Neural cell (in vitro differentiated cells): ENCODE data around the gene SLFN11. TPM values are rescaled to one million over a fixed set of nuclear protein-coding genes. Genes with fewer than 3 reads are reported as not detected.

Source experiments
- H2AFZ ChIP-seq: fragments of 200-600, 300-800 bp; sonication (generic), shearing (Covaris generic); 2 replicates; pipeline ENCODE4 v1.6.0; 2014; ENCODE audit warnings: low read depth, mild to moderate bottlenecking, antibody characterized with exemption, low read length, moderate library complexity
- H3F3A ChIP-seq: fragments of 200-600 bp; shearing (Covaris generic); 2 replicates; pipeline ENCODE4 v1.6.1; 2016; ENCODE audit warnings: mild to moderate bottlenecking, moderate library complexity, mixed read lengths, antibody characterized with exemption, low read length; ENCODE audit not compliant: insufficient read depth, poor library complexity, severe bottlenecking
- H3K27ac ChIP-seq: fragments of 200-600, 300-800 bp; sonication (generic), shearing (Covaris generic); 2 replicates; pipeline ENCODE4 v1.5.1; 2014; ENCODE audit warnings: mild to moderate bottlenecking, low read length, moderate library complexity
- H3K27me3 ChIP-seq: fragments of 300-800, 200-600 bp; sonication (generic), shearing (Covaris generic); 2 replicates; pipeline ENCODE4 v1.6.0; 2014; ENCODE audit warnings: mild to moderate bottlenecking, low read depth, low read length, moderate library complexity; ENCODE audit not compliant: insufficient read depth
- H3K36me3 ChIP-seq: fragments of 300-800, 200-600 bp; sonication (generic), shearing (Covaris generic); 2 replicates; pipeline ENCODE4 v1.5.1; 2014; ENCODE audit warnings: mild to moderate bottlenecking, antibody characterized with exemption, low read length, moderate library complexity; ENCODE audit not compliant: insufficient read depth
- H3K4me2 ChIP-seq: fragments of 300-800, 200-600 bp; sonication (generic), shearing (Covaris generic); 2 replicates; pipeline ENCODE4 v1.6.0; 2014; ENCODE audit warnings: mild to moderate bottlenecking, low read length
- H3K4me3 ChIP-seq: fragments of 300-800, 200-600 bp; sonication (generic), shearing (Covaris generic); 2 replicates; pipeline ENCODE4 v1.5.1; 2014; ENCODE audit warnings: mild to moderate bottlenecking, low read length, moderate library complexity
- H3K79me2 ChIP-seq: fragments of 200-600 bp; shearing (Covaris generic); replicated peaks from 2 replicates; pipeline ENCODE4 v1.6.0; 2014; ENCODE audit warnings: mild to moderate bottlenecking, low read length, moderate library complexity; ENCODE audit not compliant: insufficient read depth
- H3K9ac ChIP-seq: fragments of 300-800, 200-600 bp; sonication (generic), shearing (Covaris generic); 2 replicates; pipeline ENCODE4 v1.6.1; 2016; ENCODE audit warnings: mild to moderate bottlenecking, low read length, mixed read lengths
- H3K9me2 ChIP-seq: fragments of 200-600 bp; shearing (Covaris generic); 2 replicates; pipeline ENCODE4 v1.6.1; 2016; ENCODE audit warnings: mild to moderate bottlenecking, low read length, mixed read lengths; ENCODE audit not compliant: insufficient read depth
- H3K9me3 ChIP-seq: fragments of 200-600, 300-800 bp; sonication (generic), shearing (Covaris generic); 2 replicates; pipeline ENCODE4 v1.6.1; 2016; ENCODE audit warnings: mild to moderate bottlenecking, mixed run types, low read length, moderate library complexity, mixed read lengths
- H4K20me1 ChIP-seq: fragments of 200-600 bp; shearing (Covaris generic); 2 replicates; pipeline ENCODE4 v1.6.1; 2016; ENCODE audit warnings: mild to moderate bottlenecking, mixed run types; ENCODE audit not compliant: insufficient read depth
- EP300 ChIP-seq: fragments of 450-650 bp; conservative IDR thresholded peaks from 2 replicates; pipeline ENCODE4 v1.6.1; 2014; ENCODE audit warnings: antibody characterized with exemption, mild to moderate bottlenecking, moderate library complexity; ENCODE audit not compliant: poor library complexity, severe bottlenecking
- EZH2 ChIP-seq: fragments of 200-600, 300-800 bp; shearing (Covaris generic), sonication (generic); IDR thresholded peaks from 2 replicates; pipeline ENCODE4 v1.6.1; 2014; ENCODE audit warnings: antibody characterized with exemption, low read length, borderline replicate concordance, mild to moderate bottlenecking; ENCODE audit not compliant: insufficient read depth, poor library complexity, severe bottlenecking
- MXI1 ChIP-seq: fragments of 450-650 bp; conservative IDR thresholded peaks from 2 replicates; pipeline ENCODE4 v1.6.1; 2014; ENCODE audit warnings: antibody characterized with exemption, mild to moderate bottlenecking; ENCODE audit not compliant: poor library complexity, severe bottlenecking
- POLR2AphosphoS5 ChIP-seq: IDR thresholded peaks from 2 replicates; pipeline ENCODE4 v1.6.1; 2012
- RAD21 ChIP-seq: fragments of 450-650 bp; conservative IDR thresholded peaks from 2 replicates; pipeline ENCODE4 v1.6.1; 2014; ENCODE audit warnings: antibody characterized with exemption, mild to moderate bottlenecking, moderate library complexity
- SMC3 ChIP-seq: fragments of 450-650 bp; conservative IDR thresholded peaks from 2 replicates; pipeline ENCODE4 v1.6.1; 2014; ENCODE audit warnings: antibody characterized with exemption, mild to moderate bottlenecking, moderate library complexity; ENCODE audit not compliant: poor library complexity
- TAF1 ChIP-seq: IDR thresholded peaks from 2 replicates; pipeline ENCODE4 v1.6.1; 2012; ENCODE audit warnings: low read depth
- polyA plus RNA-seq: library from polyadenylated mRNA; depleted of rRNA; stranded (reverse); fragments of >200 nt; gene quantifications from 2 replicates; pipeline ENCODE4 v1.2.3, GENCODE V29; 2014
- TF ChIP-seq, protein P1 (sequence below): IDR thresholded peaks from 2 replicates; pipeline ENCODE4 v1.6.1; 2012; ENCODE audit warnings: borderline replicate concordance
- TF ChIP-seq, protein P2 (sequence below): fragments of 450-650 bp; IDR thresholded peaks from 2 replicates; pipeline ENCODE4 v1.5.1; 2014; ENCODE audit warnings: antibody characterized with exemption, mild to moderate bottlenecking, moderate library complexity; ENCODE audit not compliant: poor library complexity, severe bottlenecking

Gene SLFN11
- polyA plus RNA-seq, 1 donor from 2014 or later: not detected

- no peaks in the 10 kb centered on the region for H3K36me3 ChIP-seq
- H3K27me3 ChIP-seq: peaks cover 59% of the 10 kb centered on the region
- no peaks in the 10 kb centered on the region for H3K79me2 ChIP-seq
- no peak overlapping the region for H2AFZ ChIP-seq
- no peak overlapping the region for H3K9ac ChIP-seq
- H3K9me3 ChIP-seq: no peaks in the 10 kb centered on the region
- no peak for TF ChIP-seq SMC3
- no peak for TF ChIP-seq POLR2AphosphoS5
- no peak for TF ChIP-seq RAD21
- TF ChIP-seq EZH2: no peak
- TF ChIP-seq TAF1: no peak
- no peak for TF ChIP-seq MXI1
- TF ChIP-seq EP300: no peak
- TF ChIP-seq, protein P1, sequence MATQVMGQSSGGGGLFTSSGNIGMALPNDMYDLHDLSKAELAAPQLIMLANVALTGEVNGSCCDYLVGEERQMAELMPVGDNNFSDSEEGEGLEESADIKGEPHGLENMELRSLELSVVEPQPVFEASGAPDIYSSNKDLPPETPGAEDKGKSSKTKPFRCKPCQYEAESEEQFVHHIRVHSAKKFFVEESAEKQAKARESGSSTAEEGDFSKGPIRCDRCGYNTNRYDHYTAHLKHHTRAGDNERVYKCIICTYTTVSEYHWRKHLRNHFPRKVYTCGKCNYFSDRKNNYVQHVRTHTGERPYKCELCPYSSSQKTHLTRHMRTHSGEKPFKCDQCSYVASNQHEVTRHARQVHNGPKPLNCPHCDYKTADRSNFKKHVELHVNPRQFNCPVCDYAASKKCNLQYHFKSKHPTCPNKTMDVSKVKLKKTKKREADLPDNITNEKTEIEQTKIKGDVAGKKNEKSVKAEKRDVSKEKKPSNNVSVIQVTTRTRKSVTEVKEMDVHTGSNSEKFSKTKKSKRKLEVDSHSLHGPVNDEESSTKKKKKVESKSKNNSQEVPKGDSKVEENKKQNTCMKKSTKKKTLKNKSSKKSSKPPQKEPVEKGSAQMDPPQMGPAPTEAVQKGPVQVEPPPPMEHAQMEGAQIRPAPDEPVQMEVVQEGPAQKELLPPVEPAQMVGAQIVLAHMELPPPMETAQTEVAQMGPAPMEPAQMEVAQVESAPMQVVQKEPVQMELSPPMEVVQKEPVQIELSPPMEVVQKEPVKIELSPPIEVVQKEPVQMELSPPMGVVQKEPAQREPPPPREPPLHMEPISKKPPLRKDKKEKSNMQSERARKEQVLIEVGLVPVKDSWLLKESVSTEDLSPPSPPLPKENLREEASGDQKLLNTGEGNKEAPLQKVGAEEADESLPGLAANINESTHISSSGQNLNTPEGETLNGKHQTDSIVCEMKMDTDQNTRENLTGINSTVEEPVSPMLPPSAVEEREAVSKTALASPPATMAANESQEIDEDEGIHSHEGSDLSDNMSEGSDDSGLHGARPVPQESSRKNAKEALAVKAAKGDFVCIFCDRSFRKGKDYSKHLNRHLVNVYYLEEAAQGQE: no peak
- TF ChIP-seq, protein P2, sequence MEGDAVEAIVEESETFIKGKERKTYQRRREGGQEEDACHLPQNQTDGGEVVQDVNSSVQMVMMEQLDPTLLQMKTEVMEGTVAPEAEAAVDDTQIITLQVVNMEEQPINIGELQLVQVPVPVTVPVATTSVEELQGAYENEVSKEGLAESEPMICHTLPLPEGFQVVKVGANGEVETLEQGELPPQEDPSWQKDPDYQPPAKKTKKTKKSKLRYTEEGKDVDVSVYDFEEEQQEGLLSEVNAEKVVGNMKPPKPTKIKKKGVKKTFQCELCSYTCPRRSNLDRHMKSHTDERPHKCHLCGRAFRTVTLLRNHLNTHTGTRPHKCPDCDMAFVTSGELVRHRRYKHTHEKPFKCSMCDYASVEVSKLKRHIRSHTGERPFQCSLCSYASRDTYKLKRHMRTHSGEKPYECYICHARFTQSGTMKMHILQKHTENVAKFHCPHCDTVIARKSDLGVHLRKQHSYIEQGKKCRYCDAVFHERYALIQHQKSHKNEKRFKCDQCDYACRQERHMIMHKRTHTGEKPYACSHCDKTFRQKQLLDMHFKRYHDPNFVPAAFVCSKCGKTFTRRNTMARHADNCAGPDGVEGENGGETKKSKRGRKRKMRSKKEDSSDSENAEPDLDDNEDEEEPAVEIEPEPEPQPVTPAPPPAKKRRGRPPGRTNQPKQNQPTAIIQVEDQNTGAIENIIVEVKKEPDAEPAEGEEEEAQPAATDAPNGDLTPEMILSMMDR: no peak
- H3K4me2 ChIP-seq: no peak overlapping the region
- no peaks in the 10 kb centered on the region for H4K20me1 ChIP-seq
- no peaks in the 10 kb centered on the region for H3F3A ChIP-seq
- no peak overlapping the region for H3K4me3 ChIP-seq
- H3K9me2 ChIP-seq: no peaks in the 10 kb centered on the region
- H3K27ac ChIP-seq: no peak overlapping the region
These were observed 3.6 kb upstream of the SLFN11 start for GRCh38 chr17:35377068-35377467.

- Histone ChIP-seq H3K4me3 (no peak overlapping the region), H3F3A (no peaks in the 10 kb centered on the region), H4K20me1 (no peaks in the 10 kb centered on the region), H3K9me2 (no peaks in the 10 kb centered on the region), H3K27ac (no peak overlapping the region), H3K9ac (no peak overlapping the region), H3K4me2 (no peak overlapping the region), H3K36me3 (no peaks in the 10 kb centered on the region), H3K79me2 (no peaks in the 10 kb centered on the region), H3K9me3 (peaks cover 2% of the 10 kb centered on the region), H3K27me3 (peaks cover 68% of the 10 kb centered on the region), H2AFZ (no peak overlapping the region)
- no peak for TF ChIP-seq RAD21
- TF ChIP-seq, protein P2: no peak
These were observed 2.8 kb upstream of the SLFN11 start for GRCh38 chr17:35376245-35376644.
